ENCODE measurements around the gene SLC4A4.

The SLC4A4 gene

DNA sequence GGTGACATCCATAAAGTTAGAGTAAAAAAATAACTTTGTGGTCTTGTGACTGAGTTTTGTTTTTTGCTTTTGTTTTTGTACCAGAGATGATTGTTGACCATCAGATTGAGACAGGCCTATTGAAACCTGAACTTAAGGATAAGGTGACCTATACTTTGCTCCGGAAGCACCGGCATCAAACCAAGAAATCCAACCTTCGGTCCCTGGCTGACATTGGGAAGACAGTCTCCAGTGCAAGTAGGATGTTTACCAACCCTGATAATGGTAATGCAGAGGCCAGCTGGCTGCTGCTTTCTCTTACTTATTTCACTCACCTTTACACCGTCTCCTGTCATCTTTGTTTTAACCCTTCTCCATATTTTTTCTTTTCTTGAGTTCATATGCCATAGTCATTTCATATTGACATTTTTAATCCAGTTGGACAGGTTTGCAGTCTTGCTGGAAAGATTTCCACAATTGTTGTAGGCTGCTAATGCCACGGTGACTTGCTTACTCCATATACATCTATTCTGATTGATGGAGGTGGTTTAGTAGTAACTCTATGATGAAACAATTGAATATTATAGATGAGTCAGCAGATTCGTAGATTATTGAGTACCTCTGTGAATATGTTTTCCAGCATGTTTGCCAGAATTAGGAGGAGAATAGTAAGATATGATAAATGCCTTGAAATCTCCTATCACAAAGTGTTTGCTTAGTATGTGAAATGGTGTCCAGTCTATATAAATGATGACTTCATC lies 18.3 kb downstream of the SLC4A4 start:
- TF ChIP-seq RAD21 (IDR thresholded peaks at IDR 0.05; ENCODE audit: low read depth) (no peak), EGR1 (IDR thresholded peaks at IDR 0.05) (no peak), TCF12 (IDR thresholded peaks at IDR 0.05; ENCODE audit: low read depth) (no peak), YY1 (IDR thresholded peaks at IDR 0.05; ENCODE audit: low read depth) (no peak), EP300 (IDR thresholded peaks at IDR 0.05; ENCODE audit: borderline replicate concordance) (no peak), ZBTB7A (IDR thresholded peaks at IDR 0.05; ENCODE audit: low read depth) (no peak), CEBPB (IDR thresholded peaks at IDR 0.05) (no peak), TAF1 (IDR thresholded peaks at IDR 0.05; ENCODE audit: low read depth) (no peak), NFIC (IDR thresholded peaks at IDR 0.05) (no peak), TEAD4 (IDR thresholded peaks at IDR 0.05) (no peak), CREB1 (IDR thresholded peaks at IDR 0.05; ENCODE audit: low read depth) (no peak), FOXM1 (IDR thresholded peaks at IDR 0.05; ENCODE audit: borderline replicate concordance, low read depth) (no peak)
- TF ChIP-seq, protein P1, sequence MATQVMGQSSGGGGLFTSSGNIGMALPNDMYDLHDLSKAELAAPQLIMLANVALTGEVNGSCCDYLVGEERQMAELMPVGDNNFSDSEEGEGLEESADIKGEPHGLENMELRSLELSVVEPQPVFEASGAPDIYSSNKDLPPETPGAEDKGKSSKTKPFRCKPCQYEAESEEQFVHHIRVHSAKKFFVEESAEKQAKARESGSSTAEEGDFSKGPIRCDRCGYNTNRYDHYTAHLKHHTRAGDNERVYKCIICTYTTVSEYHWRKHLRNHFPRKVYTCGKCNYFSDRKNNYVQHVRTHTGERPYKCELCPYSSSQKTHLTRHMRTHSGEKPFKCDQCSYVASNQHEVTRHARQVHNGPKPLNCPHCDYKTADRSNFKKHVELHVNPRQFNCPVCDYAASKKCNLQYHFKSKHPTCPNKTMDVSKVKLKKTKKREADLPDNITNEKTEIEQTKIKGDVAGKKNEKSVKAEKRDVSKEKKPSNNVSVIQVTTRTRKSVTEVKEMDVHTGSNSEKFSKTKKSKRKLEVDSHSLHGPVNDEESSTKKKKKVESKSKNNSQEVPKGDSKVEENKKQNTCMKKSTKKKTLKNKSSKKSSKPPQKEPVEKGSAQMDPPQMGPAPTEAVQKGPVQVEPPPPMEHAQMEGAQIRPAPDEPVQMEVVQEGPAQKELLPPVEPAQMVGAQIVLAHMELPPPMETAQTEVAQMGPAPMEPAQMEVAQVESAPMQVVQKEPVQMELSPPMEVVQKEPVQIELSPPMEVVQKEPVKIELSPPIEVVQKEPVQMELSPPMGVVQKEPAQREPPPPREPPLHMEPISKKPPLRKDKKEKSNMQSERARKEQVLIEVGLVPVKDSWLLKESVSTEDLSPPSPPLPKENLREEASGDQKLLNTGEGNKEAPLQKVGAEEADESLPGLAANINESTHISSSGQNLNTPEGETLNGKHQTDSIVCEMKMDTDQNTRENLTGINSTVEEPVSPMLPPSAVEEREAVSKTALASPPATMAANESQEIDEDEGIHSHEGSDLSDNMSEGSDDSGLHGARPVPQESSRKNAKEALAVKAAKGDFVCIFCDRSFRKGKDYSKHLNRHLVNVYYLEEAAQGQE (IDR thresholded peaks at IDR 0.05; ENCODE audit: low read depth), result no peak
- TF ChIP-seq, protein P2, sequence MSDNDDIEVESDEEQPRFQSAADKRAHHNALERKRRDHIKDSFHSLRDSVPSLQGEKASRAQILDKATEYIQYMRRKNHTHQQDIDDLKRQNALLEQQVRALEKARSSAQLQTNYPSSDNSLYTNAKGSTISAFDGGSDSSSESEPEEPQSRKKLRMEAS (IDR thresholded peaks at IDR 0.05), result no peak

DNA sequence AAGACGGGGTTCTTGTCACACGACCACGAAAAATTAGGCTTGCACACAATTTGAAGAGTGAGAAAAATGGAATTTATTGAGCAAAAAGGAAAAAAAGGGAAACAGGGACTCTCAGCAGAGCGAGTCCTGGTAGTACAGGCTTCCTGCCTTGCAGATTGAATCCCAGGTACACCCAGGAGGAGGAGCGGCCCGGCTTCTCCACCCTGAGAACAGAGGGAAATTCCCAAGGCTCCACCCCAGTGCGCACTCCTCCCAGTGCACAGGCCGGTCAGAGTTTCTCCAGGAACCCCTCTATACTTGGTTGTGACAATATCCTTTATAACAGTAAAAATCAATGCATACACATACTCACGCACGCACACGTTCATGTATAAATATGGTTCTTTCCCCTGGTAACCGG lies 22.0 kb downstream of the SLC4A4 start:
- TF ChIP-seq, protein P2 (IDR thresholded peaks at IDR 0.05), result no peak
- no peak for TF ChIP-seq TEAD4 (IDR thresholded peaks at IDR 0.05)

DNA sequence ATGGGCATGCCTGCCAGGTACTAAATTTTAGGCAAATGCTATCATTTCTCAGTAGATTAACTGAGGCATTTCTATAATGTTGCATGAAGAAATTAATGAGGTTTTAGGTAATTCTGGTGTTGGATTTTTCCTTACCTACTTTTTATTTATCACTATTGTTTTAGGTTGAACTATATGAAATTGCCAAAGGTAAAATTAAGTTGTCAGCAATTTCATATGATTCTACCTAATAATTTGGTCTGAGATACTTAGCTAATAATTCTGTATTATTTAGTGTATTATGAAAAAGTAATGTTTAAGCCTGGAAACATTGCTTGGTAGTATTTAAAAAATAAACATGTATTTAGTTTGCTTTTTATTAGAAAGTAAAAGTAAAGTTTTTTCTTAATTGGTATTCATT lies 22.7 kb downstream of the SLC4A4 start:
- TF ChIP-seq, protein P3, sequence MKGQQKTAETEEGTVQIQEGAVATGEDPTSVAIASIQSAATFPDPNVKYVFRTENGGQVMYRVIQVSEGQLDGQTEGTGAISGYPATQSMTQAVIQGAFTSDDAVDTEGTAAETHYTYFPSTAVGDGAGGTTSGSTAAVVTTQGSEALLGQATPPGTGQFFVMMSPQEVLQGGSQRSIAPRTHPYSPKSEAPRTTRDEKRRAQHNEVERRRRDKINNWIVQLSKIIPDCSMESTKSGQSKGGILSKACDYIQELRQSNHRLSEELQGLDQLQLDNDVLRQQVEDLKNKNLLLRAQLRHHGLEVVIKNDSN (IDR thresholded peaks at IDR 0.05), result no peak
- TF ChIP-seq EGR1 (IDR thresholded peaks at IDR 0.05) (no peak), RAD21 (IDR thresholded peaks at IDR 0.05; ENCODE audit: low read depth) (no peak), TAF1 (IDR thresholded peaks at IDR 0.05; ENCODE audit: low read depth) (no peak), FOXM1 (IDR thresholded peaks at IDR 0.05; ENCODE audit: borderline replicate concordance, low read depth) (no peak), NFIC (IDR thresholded peaks at IDR 0.05) (no peak), ZBTB7A (IDR thresholded peaks at IDR 0.05; ENCODE audit: low read depth) (no peak), CEBPB (IDR thresholded peaks at IDR 0.05) (no peak), CREB1 (IDR thresholded peaks at IDR 0.05; ENCODE audit: low read depth) (no peak), TEAD4 (IDR thresholded peaks at IDR 0.05) (no peak), EP300 (IDR thresholded peaks at IDR 0.05; ENCODE audit: borderline replicate concordance) (no peak)
- TF ChIP-seq, protein P1 (IDR thresholded peaks at IDR 0.05; ENCODE audit: low read depth), result no peak

DNA sequence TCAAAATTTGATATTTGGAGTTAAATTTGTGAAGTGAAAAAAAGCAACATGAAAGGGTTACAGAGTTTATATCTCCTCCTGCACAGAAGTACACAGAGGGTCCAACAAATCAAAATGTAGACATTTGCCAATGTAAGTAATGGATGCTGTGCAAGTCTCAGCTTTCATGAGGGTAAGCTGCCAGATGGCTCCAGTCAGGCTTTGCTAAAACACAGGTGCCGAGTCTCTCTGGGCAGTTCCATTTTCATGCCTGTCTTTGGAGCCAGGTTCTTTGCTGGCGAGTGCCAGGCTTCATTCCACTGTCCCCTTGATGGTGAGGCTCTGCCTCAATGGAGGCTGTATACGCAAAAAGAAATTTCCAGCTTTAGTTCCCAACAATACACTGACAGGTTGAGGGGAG lies 27.9 kb downstream of the SLC4A4 start:
- TF ChIP-seq EP300 (IDR thresholded peaks at IDR 0.05; ENCODE audit: borderline replicate concordance), result no peak
- TF ChIP-seq CEBPB (IDR thresholded peaks at IDR 0.05), result no peak
- TF ChIP-seq, protein P2 (IDR thresholded peaks at IDR 0.05), result no peak
- no peak for TF ChIP-seq FOXM1 (IDR thresholded peaks at IDR 0.05; ENCODE audit: borderline replicate concordance, low read depth)
- TF ChIP-seq TAF1 (IDR thresholded peaks at IDR 0.05; ENCODE audit: low read depth), result no peak
- no peak for TF ChIP-seq EGR1 (IDR thresholded peaks at IDR 0.05)
- no peak for TF ChIP-seq TCF12 (IDR thresholded peaks at IDR 0.05; ENCODE audit: low read depth)
- TF ChIP-seq TEAD4 (IDR thresholded peaks at IDR 0.05), result no peak
- TF ChIP-seq, protein P3 (IDR thresholded peaks at IDR 0.05), result no peak
- no peak for TF ChIP-seq ZBTB7A (IDR thresholded peaks at IDR 0.05; ENCODE audit: low read depth)
- TF ChIP-seq YY1 (IDR thresholded peaks at IDR 0.05; ENCODE audit: low read depth), result no peak
- no peak for TF ChIP-seq NFIC (IDR thresholded peaks at IDR 0.05)
- TF ChIP-seq RAD21 (IDR thresholded peaks at IDR 0.05; ENCODE audit: low read depth), result no peak
- TF ChIP-seq, protein P1 (IDR thresholded peaks at IDR 0.05; ENCODE audit: low read depth), result no peak
- no peak for TF ChIP-seq CREB1 (IDR thresholded peaks at IDR 0.05; ENCODE audit: low read depth)
